AG09309 (cell line): ENCODE measurements around the gene OLA1.

Experiments used
- DNase-seq: peaks from one replicate; pipeline ENCODE4 v3.0.0-alpha.2; 2010; ENCODE audit warnings: low read depth
- H3K4me3 ChIP-seq: 2 replicates; pipeline ENCODE4 v1.5.1; 2011; ENCODE audit warnings: mild to moderate bottlenecking, low read depth, low read length, moderate library complexity; ENCODE audit not compliant: control insufficient read depth
- TF ChIP-seq, protein P1 (sequence below): IDR thresholded peaks from 2 replicates; pipeline ENCODE4 v1.5.1; 2011; ENCODE audit warnings: mild to moderate bottlenecking, low read depth, low read length, inconsistent platforms; ENCODE audit not compliant: insufficient read depth, control insufficient read depth; ENCODE audit errors: missing control alignments

OLA1 gene

DNA sequence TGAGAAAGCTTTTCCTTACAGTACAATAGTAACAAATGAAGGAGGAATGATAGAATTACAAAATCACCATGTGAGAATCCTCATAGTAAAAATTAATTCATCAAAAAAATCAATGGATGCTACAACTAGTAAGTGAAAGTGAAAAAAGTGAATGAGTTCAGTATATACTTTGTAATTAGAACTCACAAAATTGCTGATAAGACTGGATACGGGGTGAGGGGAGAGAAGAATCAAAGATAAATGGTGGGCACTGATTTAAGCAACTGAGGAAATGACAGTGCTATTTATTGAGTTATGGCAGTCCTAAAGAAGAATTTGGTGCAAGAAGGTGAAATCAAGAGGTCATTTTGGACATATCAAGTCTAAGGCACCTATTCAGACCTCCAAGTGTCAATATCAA lies 20.6 kb downstream of the OLA1 start:
- no peak for DNase-seq
- no peak overlapping the region for H3K4me3 ChIP-seq
- TF ChIP-seq, protein P1, sequence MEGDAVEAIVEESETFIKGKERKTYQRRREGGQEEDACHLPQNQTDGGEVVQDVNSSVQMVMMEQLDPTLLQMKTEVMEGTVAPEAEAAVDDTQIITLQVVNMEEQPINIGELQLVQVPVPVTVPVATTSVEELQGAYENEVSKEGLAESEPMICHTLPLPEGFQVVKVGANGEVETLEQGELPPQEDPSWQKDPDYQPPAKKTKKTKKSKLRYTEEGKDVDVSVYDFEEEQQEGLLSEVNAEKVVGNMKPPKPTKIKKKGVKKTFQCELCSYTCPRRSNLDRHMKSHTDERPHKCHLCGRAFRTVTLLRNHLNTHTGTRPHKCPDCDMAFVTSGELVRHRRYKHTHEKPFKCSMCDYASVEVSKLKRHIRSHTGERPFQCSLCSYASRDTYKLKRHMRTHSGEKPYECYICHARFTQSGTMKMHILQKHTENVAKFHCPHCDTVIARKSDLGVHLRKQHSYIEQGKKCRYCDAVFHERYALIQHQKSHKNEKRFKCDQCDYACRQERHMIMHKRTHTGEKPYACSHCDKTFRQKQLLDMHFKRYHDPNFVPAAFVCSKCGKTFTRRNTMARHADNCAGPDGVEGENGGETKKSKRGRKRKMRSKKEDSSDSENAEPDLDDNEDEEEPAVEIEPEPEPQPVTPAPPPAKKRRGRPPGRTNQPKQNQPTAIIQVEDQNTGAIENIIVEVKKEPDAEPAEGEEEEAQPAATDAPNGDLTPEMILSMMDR: no peak

- no peak for DNase-seq
- H3K4me3 ChIP-seq: no peak overlapping the region
- TF ChIP-seq, protein P1: no peak
These were observed 23.6 kb downstream of the OLA1 start for GRCh38 chr2:174224665-174225288.

GRCh38 chr2:174224125-174224524 lies 24.2 kb downstream of the OLA1 start:
- no peak overlapping the region for H3K4me3 ChIP-seq
- DNase-seq: no peak
- TF ChIP-seq, protein P1: no peak

DNA sequence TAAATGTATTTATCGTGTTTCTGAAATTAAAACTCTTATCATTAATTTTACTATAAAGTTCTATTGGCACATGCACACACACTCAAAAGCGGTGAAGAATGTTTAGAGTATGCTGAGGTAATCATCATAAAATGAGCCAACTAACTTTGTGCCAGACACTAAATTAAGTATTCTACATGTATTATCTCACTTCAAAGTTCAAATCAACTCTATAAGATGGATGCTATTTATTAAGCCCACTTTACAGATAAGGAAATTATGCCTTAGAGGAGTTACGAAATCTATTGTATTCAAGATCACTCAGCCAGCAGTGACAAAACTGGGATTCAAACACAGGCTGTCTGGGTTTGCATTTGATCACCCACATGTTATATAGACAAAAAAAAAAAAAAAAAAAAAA lies 24.9 kb downstream of the OLA1 start:
- DNase-seq: no peak
- H3K4me3 ChIP-seq: no peak overlapping the region
- TF ChIP-seq, protein P1: no peak

- no peak for DNase-seq
- TF ChIP-seq, protein P1: no peak
- H3K4me3 ChIP-seq: no peak overlapping the region
These were observed 26.2 kb downstream of the OLA1 start for GRCh38 chr2:174222154-174222553.

DNA sequence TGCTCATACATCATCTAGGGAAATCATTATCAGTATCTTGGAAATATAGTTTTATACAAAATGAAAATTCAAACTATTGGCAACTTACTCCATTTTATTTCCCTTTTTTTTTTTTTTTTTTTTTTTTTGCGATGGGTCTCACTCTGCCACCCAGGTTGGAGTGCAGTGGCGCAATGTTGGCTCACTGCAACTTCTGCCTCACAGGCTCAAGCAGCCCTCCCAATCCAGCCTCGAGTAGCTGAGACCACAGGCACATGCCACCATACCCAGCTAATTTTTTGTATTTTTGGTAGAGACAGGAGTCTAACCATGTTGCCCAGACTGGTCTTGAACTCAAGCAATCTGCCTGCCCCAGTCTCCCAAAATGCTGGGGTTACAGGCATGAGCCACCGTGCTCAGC lies 29.0 kb downstream of the OLA1 start:
- TF ChIP-seq, protein P1: no peak
- H3K4me3 ChIP-seq: no peak overlapping the region
- DNase-seq: no peak
